Chondrocyte (in vitro differentiated cells): ENCODE data around the gene CERK. TPM values are rescaled to one million over a fixed set of nuclear protein-coding genes. Genes with fewer than 3 reads are reported as not detected.

Source experiments
- DNase-seq: peaks from one replicate; pipeline ENCODE4 v3.0.0; 2021; ENCODE audit warnings: mixed read lengths, low spot score
- H3K27ac Mint-ChIP-seq: one replicate; pipeline ENCODE4 v1.8.0; 2021; ENCODE audit warnings: mild to moderate bottlenecking, moderate library complexity, mixed read lengths; ENCODE audit not compliant: unreplicated experiment
- H3K27me3 Mint-ChIP-seq: 2 replicates; pipeline ENCODE4 v1.8.0; 2021; ENCODE audit warnings: low read depth, mixed read lengths
- H3K36me3 Mint-ChIP-seq: 2 replicates; pipeline ENCODE4 v1.8.0; 2021; ENCODE audit warnings: low read depth, mixed read lengths
- H3K4me1 Mint-ChIP-seq: 2 replicates; pipeline ENCODE4 v1.8.0; 2021; ENCODE audit warnings: low read depth, mild to moderate bottlenecking, mixed read lengths
- H3K4me3 Mint-ChIP-seq: one replicate; pipeline ENCODE4 v1.8.0; 2021; ENCODE audit warnings: mild to moderate bottlenecking, moderate library complexity, mixed read lengths; ENCODE audit not compliant: unreplicated experiment
- H3K9me3 Mint-ChIP-seq: 2 replicates; pipeline ENCODE4 v1.8.0; 2021; ENCODE audit warnings: low read depth, mixed read lengths
- total RNA-seq: library from RNA; stranded (reverse); gene quantifications from 3 replicates; pipeline ENCODE4 v1.2.1, GENCODE V29; 2021
- TF ChIP-seq, protein P1 (sequence below): fragments of 200-600 bp; sonication (generic); IDR thresholded peaks from 2 replicates; pipeline ENCODE4 v1.5.0; 2021; ENCODE audit warnings: antibody characterized with exemption, mild to moderate bottlenecking, moderate library complexity

CERK gene
- total RNA-seq, 1 donor from 2014 or later, result 28.8 TPM

- Mint-ChIP-seq H3K4me3 (no peak overlapping the region), H3K27me3 (no peaks in the 10 kb centered on the region), H3K9me3 (no peaks in the 10 kb centered on the region), H3K27ac (no peak overlapping the region), H3K36me3 (peaks cover 27% of the 10 kb centered on the region), H3K4me1 (no peaks in the 10 kb centered on the region)
- TF ChIP-seq, protein P1, sequence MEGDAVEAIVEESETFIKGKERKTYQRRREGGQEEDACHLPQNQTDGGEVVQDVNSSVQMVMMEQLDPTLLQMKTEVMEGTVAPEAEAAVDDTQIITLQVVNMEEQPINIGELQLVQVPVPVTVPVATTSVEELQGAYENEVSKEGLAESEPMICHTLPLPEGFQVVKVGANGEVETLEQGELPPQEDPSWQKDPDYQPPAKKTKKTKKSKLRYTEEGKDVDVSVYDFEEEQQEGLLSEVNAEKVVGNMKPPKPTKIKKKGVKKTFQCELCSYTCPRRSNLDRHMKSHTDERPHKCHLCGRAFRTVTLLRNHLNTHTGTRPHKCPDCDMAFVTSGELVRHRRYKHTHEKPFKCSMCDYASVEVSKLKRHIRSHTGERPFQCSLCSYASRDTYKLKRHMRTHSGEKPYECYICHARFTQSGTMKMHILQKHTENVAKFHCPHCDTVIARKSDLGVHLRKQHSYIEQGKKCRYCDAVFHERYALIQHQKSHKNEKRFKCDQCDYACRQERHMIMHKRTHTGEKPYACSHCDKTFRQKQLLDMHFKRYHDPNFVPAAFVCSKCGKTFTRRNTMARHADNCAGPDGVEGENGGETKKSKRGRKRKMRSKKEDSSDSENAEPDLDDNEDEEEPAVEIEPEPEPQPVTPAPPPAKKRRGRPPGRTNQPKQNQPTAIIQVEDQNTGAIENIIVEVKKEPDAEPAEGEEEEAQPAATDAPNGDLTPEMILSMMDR, result no peak
- peak; percentile 59 for DNase-seq
Observed at GRCh38 chr22:46690146-46690545, 47.9 kb downstream of the CERK start.

- TF ChIP-seq, protein P1, result no peak
- Mint-ChIP-seq H3K36me3 (peaks cover 22% of the 10 kb centered on the region), H3K9me3 (no peaks in the 10 kb centered on the region)
Observed at GRCh38 chr22:46688949-46689348, 49.1 kb downstream of the CERK start.

GRCh38 chr22:46687460-46687859 is 50.6 kb downstream of the CERK start:
- Mint-ChIP-seq H3K27ac (no peak overlapping the region), H3K4me1 (no peaks in the 10 kb centered on the region), H3K9me3 (no peaks in the 10 kb centered on the region), H3K36me3 (peaks cover 20% of the 10 kb centered on the region), H3K4me3 (no peak overlapping the region), H3K27me3 (no peaks in the 10 kb centered on the region)
- TF ChIP-seq, protein P1, result no peak
- no peak for DNase-seq

More at GRCh38 chr22:46688949-46689348, 49.1 kb downstream of the CERK start:
- DNase-seq, result no peak
- Mint-ChIP-seq H3K27ac (no peak overlapping the region), H3K4me1 (no peaks in the 10 kb centered on the region), H3K4me3 (no peak overlapping the region), H3K27me3 (no peaks in the 10 kb centered on the region)

GRCh38 chr22:46687048-46687444 is 51.0 kb downstream of the CERK start:
- TF ChIP-seq, protein P1, result no peak
- H3K4me3 Mint-ChIP-seq, result no peak overlapping the region
- H3K9me3 Mint-ChIP-seq, result no peaks in the 10 kb centered on the region

DNA sequence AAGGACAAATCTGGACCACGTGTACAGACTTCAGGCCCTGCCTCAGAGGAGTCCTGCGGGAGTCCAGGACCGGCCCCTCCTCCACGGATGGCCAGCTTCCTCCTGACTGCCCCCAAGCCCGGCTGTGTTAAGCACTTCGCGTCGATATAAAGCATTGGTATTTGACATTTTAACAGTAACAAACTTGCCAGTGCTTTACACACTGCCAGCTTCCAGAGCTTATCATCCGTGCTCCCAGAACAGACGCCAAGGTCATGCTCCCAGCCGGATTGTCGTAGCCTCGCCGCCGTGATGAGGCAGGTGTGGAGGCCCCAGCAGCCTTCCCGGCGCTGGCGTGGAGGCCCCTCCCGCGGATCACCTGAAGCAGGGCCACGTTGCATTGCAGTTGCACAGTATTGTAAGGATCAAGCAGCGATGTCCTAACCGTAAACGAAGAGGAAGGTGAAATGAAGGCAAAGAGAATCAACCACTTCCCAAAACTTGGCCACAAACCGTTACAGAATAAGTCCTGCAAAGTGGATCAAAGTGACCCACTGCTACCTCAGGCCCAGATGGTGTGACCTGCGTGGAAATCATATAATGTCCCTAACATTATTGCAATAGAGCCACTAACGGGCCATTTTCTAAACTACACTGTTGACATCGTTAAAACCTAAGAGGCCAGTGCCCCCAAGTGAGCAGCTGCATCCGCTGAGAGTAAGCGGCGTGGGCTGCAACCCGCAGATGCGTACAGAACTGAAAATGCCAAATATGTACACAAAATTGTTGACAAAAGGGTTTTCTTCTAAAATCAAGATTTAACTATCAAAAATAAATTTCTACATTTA is 51.6 kb downstream of the CERK start:
- no peak for DNase-seq
- H3K4me3 Mint-ChIP-seq, result no peak overlapping the region
- peaks cover 20% of the 10 kb centered on the region for H3K36me3 Mint-ChIP-seq
- H3K27ac Mint-ChIP-seq, result no peak overlapping the region
- H3K27me3 Mint-ChIP-seq, result no peaks in the 10 kb centered on the region
- TF ChIP-seq, protein P1, result no peak
- H3K9me3 Mint-ChIP-seq, result no peaks in the 10 kb centered on the region
- H3K4me1 Mint-ChIP-seq, result no peaks in the 10 kb centered on the region

More at GRCh38 chr22:46687048-46687444, 51.0 kb downstream of the CERK start:
- no peak for DNase-seq
- Mint-ChIP-seq H3K36me3 (peaks cover 20% of the 10 kb centered on the region), H3K4me1 (no peaks in the 10 kb centered on the region), H3K27ac (no peak overlapping the region), H3K27me3 (no peaks in the 10 kb centered on the region)
